Left ventricle myocardium inferior (tissue), 1 donor: ENCODE data around the gene CRBN. TPM values are rescaled to one million over a fixed set of nuclear protein-coding genes. Genes with fewer than 3 reads are reported as not detected.

Experiments used
- DNase-seq: peaks from one replicate; pipeline ENCODE4 v3.0.0-alpha.2; 2020
- H3K27ac ChIP-seq: fragments of 200-600 bp; replicated peaks from 2 replicates; pipeline ENCODE4 v1.8.0; 2021
- H3K27me3 ChIP-seq: fragments of 200-600 bp; 2 replicates; pipeline ENCODE4 v1.8.0; 2021; ENCODE audit warnings: low read depth
- H3K36me3 ChIP-seq: fragments of 200-600 bp; 2 replicates; pipeline ENCODE4 v1.8.0; 2021
- H3K4me1 ChIP-seq: fragments of 200-600 bp; 2 replicates; pipeline ENCODE4 v1.8.0; 2021
- H3K4me3 ChIP-seq: fragments of 200-600 bp; 2 replicates; pipeline ENCODE4 v1.8.0; 2021; ENCODE audit warnings: mild to moderate bottlenecking, moderate library complexity
- H3K9me3 ChIP-seq: fragments of 200-600 bp; replicated peaks from 2 replicates; pipeline ENCODE4 v1.8.0; 2021
- CTCF ChIP-seq: fragments of 200-600 bp; IDR thresholded peaks from 2 replicates; pipeline ENCODE4 v1.8.0; 2021; ENCODE audit warnings: antibody characterized with exemption, mild to moderate bottlenecking, borderline replicate concordance
- intact Hi-C: fragments of 100-400 bp; cut with micrococcal nuclease; formaldehyde crosslinking; loops from one replicate; pipeline ENCODE4 v1.11.0; 2022
- total RNA-seq: library from RNA; stranded (reverse); fragmentation: NEBNext Ultra II Directional; extraction: Animal tissue kit (Norgen Biotek cat#: 25700); gene quantifications from one replicate; pipeline ENCODE4 v1.2.1, GENCODE V29; 2021
- donor health status: DM: no; HTN: yes; CAD: no; lungs with severe emphysema.

The CRBN gene
- total RNA-seq, 1 donor from 2014 or later = 53.8 TPM

DNA sequence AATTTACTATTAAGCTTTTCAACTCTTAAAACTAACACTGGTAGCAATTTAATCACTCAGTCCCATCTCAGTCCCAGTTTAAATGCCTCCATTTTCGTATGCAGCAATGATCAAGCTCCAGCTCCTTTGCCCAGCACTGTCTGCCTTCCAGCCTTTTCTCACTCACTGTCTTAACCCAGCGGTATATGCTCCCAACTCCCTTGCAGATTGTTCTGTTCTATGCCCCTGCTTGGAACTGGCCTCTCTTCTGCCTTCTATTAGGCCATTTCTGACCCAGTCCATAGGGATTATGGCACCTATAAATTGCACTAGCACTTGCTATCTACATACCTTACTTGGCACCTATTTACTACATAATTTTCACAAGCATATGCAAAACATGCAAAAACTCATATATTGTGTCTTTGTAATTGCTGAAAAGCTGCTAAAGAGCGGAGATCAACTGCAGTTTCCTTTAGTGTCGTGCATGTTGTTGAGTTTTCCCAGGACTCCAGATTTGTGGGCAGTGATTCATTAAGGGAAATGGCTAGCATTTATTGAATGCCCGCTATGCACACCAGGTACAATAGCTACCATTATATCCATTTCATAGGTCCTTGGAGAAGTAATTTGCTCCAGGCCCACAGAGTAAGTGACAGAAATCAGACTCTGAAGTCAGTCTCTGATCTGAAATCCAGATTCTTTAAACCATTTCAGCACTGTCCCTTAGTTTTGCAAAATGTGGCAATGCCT is 24.4 kb downstream of the CRBN start:
- intact Hi-C loops = no loop called here
- no peak overlapping the region for H3K4me3 ChIP-seq
- no peaks in the 10 kb centered on the region for H3K27me3 ChIP-seq
- no peak for TF ChIP-seq CTCF
- DNase-seq = no peak
- H3K4me1 ChIP-seq = peaks cover 20% of the 10 kb centered on the region
- H3K27ac ChIP-seq = peak overlapping the region; percentile 2
- H3K36me3 ChIP-seq = peaks cover 85% of the 10 kb centered on the region
- no peaks in the 10 kb centered on the region for H3K9me3 ChIP-seq

DNA sequence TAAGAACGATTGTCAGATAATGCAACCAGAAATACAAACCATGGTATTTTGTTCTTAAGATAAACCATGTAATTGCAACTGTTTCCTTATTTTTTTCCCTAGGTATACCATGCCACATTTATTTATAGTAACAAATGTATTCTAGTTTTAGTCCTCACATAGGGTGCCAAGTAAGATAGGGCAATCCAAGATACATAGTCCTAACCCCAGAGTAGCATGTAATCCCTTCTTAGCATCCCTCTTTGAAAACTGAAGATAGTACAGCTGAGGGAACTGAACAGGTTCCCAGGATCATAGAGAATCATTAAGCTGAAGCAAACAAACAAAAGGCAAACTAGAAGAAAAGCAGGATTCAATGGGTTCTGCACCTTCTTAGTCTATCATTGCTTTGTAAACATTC is 28.0 kb downstream of the CRBN start:
- Histone ChIP-seq H3K27ac (no peak overlapping the region), H3K27me3 (no peaks in the 10 kb centered on the region), H3K4me1 (peaks cover 20% of the 10 kb centered on the region), H3K9me3 (no peaks in the 10 kb centered on the region), H3K4me3 (no peak overlapping the region), H3K36me3 (peaks cover 94% of the 10 kb centered on the region)
- no peak for DNase-seq
- TF ChIP-seq CTCF = no peak
- intact Hi-C loops = no loop called here

GRCh38 chr3:3149560-3149959 is 29.9 kb downstream of the CRBN start:
- Histone ChIP-seq H3K27ac (no peak overlapping the region), H3K36me3 (peaks cover 94% of the 10 kb centered on the region), H3K4me3 (no peak overlapping the region), H3K27me3 (no peaks in the 10 kb centered on the region), H3K9me3 (no peaks in the 10 kb centered on the region), H3K4me1 (peaks cover 12% of the 10 kb centered on the region)
- intact Hi-C loops = no loop called here
- DNase-seq = no peak
- TF ChIP-seq CTCF = no peak

DNA sequence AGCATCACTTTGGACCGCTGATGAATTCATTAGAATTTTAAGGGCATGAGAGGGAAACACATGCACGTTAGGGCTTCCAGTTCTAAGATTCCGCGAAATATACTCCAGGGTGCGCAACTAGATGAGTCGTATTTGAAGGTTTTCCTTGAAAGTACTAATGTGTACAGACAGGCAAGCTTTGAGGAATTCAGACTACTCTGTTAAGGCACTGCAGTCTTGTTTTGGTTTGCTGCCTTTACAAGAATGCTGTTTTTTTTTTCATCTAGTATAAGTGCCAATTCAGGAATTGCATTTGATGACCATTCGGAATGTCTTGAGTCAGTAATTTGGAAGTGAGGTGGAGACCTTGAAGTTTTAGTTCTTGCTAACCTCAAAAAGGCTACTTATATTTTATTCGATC is 33.7 kb downstream of the CRBN start:
- intact Hi-C loops = no loop called here
- H3K9me3 ChIP-seq = no peaks in the 10 kb centered on the region
- DNase-seq = no peak
- peaks cover 99% of the 10 kb centered on the region for H3K36me3 ChIP-seq
- H3K27me3 ChIP-seq = no peaks in the 10 kb centered on the region
- H3K4me1 ChIP-seq = no peaks in the 10 kb centered on the region
- no peak overlapping the region for H3K27ac ChIP-seq
- H3K4me3 ChIP-seq = no peak overlapping the region
- no peak for TF ChIP-seq CTCF

DNA sequence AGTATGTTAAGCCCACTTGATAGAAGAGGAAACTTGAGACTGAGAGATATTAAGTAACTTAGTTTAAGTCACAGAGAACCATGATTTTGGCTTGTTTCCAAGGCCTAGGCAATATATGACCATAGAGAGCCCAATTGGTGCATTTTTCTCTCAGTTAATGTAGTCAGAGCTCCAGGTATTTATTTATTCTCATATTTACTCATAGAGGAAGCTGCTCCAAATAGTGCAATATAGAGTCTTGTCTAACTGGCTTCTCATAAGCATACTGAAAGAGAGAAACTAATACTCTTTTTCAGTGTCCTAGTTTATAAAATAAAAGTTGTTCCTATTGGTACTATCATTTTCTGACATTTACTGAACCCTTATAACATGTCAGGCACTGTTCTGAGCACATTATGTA is 37.6 kb downstream of the CRBN start:
- DNase-seq = no peak
- no peaks in the 10 kb centered on the region for H3K9me3 ChIP-seq
- no peaks in the 10 kb centered on the region for H3K27me3 ChIP-seq
- no peak overlapping the region for H3K27ac ChIP-seq
- no peak overlapping the region for H3K4me3 ChIP-seq
- TF ChIP-seq CTCF = no peak
- intact Hi-C loops = no loop called here
- H3K4me1 ChIP-seq = no peaks in the 10 kb centered on the region
- H3K36me3 ChIP-seq = peaks cover 96% of the 10 kb centered on the region

DNA sequence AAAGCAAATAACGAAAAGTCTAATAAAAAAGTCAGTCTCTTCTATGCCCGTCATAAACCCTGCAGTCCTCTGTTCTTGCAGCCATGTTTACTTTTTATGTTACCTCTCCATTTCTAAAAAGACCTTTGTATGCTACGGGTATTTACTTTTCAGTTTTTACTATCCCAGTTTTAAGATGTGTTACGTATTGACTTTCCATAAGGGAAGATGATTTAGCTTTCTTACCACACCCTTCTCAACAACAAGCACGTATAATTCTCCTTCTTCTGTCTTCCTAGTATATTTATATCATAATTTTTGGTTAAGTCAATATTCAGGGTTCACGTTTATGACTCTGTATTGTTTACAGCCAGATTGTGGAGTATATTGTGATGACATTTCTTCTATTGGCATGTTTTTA is 42.0 kb downstream of the CRBN start:
- H3K4me3 ChIP-seq = no peak overlapping the region
- no peak for DNase-seq
- TF ChIP-seq CTCF = no peak
- peaks cover 55% of the 10 kb centered on the region for H3K36me3 ChIP-seq
- intact Hi-C loops = no loop called here
- no peaks in the 10 kb centered on the region for H3K9me3 ChIP-seq
- H3K27ac ChIP-seq = no peak overlapping the region
- H3K27me3 ChIP-seq = no peaks in the 10 kb centered on the region
- no peaks in the 10 kb centered on the region for H3K4me1 ChIP-seq
